IMR-90 (cell line): ENCODE measurements around the gene TPT1.

Experiments
- ELK1 ChIP-seq: fragments of 150-350 bp; IDR thresholded peaks from 2 replicates; pipeline ENCODE4 v1.6.1; 2016; ENCODE audit warnings: low read depth, mild to moderate bottlenecking, low read length, moderate library complexity, borderline replicate concordance
- MAZ ChIP-seq: IDR thresholded peaks from 2 replicates; pipeline ENCODE4 v1.6.1; 2012; ENCODE audit warnings: low read depth, mild to moderate bottlenecking, low read length, improper control_type of control experiment, moderate library complexity, borderline replicate concordance
- NFE2L2 ChIP-seq: fragments of 150-350 bp; IDR thresholded peaks from 2 replicates; pipeline ENCODE4 v1.6.1; 2016; ENCODE audit warnings: low read depth, mild to moderate bottlenecking, low read length
- POLR2A ChIP-seq: IDR thresholded peaks from 2 replicates; pipeline ENCODE4 v1.6.1; 2012; ENCODE audit warnings: mild to moderate bottlenecking, low read depth, low read length
- RCOR1 ChIP-seq: IDR thresholded peaks from 2 replicates; pipeline ENCODE4 v1.6.1; 2012; ENCODE audit warnings: mild to moderate bottlenecking, low read length, improper control_type of control experiment; ENCODE audit not compliant: insufficient replicate concordance
- RFX5 ChIP-seq: IDR thresholded peaks from 2 replicates; pipeline ENCODE4 v1.8.0; 2012; ENCODE audit warnings: low read depth, mild to moderate bottlenecking, low read length, moderate library complexity
- SMC3 ChIP-seq: fragments of 150-350 bp; IDR thresholded peaks from 2 replicates; pipeline ENCODE4 v1.6.1; 2016; ENCODE audit warnings: low read depth, mild to moderate bottlenecking, antibody characterized with exemption, low read length, moderate library complexity
- TF ChIP-seq, protein P1 (sequence below): conservative IDR thresholded peaks from 2 replicates; pipeline ENCODE4 v1.5.1; 2012; ENCODE audit warnings: mild to moderate bottlenecking, low read depth, low read length, improper control_type of control experiment

GRCh38 chr13:45315520-45316167 lies 25.3 kb downstream of the TPT1 start:
- TF ChIP-seq MAZ (no peak), RFX5 (no peak), POLR2A (no peak), NFE2L2 (no peak), RCOR1 (no peak), SMC3 (no peak), ELK1 (no peak)
- TF ChIP-seq, protein P1, sequence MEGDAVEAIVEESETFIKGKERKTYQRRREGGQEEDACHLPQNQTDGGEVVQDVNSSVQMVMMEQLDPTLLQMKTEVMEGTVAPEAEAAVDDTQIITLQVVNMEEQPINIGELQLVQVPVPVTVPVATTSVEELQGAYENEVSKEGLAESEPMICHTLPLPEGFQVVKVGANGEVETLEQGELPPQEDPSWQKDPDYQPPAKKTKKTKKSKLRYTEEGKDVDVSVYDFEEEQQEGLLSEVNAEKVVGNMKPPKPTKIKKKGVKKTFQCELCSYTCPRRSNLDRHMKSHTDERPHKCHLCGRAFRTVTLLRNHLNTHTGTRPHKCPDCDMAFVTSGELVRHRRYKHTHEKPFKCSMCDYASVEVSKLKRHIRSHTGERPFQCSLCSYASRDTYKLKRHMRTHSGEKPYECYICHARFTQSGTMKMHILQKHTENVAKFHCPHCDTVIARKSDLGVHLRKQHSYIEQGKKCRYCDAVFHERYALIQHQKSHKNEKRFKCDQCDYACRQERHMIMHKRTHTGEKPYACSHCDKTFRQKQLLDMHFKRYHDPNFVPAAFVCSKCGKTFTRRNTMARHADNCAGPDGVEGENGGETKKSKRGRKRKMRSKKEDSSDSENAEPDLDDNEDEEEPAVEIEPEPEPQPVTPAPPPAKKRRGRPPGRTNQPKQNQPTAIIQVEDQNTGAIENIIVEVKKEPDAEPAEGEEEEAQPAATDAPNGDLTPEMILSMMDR = no peak
